HUES64 (cell line): Measurements from ENCODE around the gene WDFY4.

ENCODE experiments used
- H3K27ac ChIP-seq: 2 replicates; pipeline ENCODE4 v1.7.0; 2013; ENCODE audit warnings: low read depth, low read length, inconsistent platforms
- H3K27me3 ChIP-seq: 2 replicates; pipeline ENCODE4 v1.6.1; 2013; ENCODE audit warnings: mild to moderate bottlenecking, low read length; ENCODE audit not compliant: insufficient read depth
- H3K36me3 ChIP-seq: 2 replicates; pipeline ENCODE4 v1.6.1; 2013; ENCODE audit warnings: mild to moderate bottlenecking, low read length; ENCODE audit not compliant: insufficient read depth
- H3K4me1 ChIP-seq: 2 replicates; pipeline ENCODE4 v1.6.1; 2013; ENCODE audit warnings: mild to moderate bottlenecking, low read length, moderate library complexity; ENCODE audit not compliant: insufficient read depth
- H3K4me3 ChIP-seq: 2 replicates; pipeline ENCODE4 v1.5.1; 2013; ENCODE audit warnings: mild to moderate bottlenecking, low read length, moderate library complexity
- H3K9ac ChIP-seq: 2 replicates; pipeline ENCODE4 v1.6.1; 2013; ENCODE audit warnings: mild to moderate bottlenecking, low read depth, low read length
- H3K9me3 ChIP-seq: 2 replicates; pipeline ENCODE4 v1.6.1; 2013; ENCODE audit warnings: low read depth, low read length; ENCODE audit not compliant: insufficient read depth
- WGBS: fragments of 150-250, 120-280 bp; methylation state at CpG from one replicate; pipeline ENCODE4 v1.1.7; 2013; ENCODE audit warnings: missing lambda C conversion rate; 5-methylcytosine and 5-hydroxymethylcytosine counted together

WDFY4 gene

DNA sequence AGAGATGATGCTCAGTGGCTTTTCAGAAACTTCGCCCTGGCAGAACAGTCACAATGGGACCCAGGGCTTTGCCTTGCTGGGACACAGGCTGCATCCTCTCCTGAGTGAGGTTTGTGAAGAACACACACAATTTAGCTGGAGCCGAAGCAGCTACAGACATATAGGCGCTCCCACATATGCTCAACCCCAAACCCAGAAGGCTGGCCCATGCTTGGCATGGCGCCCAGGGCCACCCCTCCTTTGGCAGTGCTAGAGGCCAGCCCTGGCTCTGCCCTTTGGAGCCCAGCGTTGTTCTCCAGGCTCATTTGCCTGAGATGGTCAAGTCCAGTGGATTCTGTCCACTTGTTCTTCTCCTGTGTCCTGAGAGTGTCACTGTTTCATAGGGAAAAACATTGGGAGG is 94.4 kb downstream of the WDFY4 start:
- Histone ChIP-seq H3K27ac (no peak overlapping the region), H3K27me3 (no peaks in the 10 kb centered on the region), H3K9me3 (no peaks in the 10 kb centered on the region), H3K36me3 (no peaks in the 10 kb centered on the region), H3K4me1 (no peaks in the 10 kb centered on the region), H3K4me3 (no peak overlapping the region), H3K9ac (no peak overlapping the region)
- WGBS: 90% methylated on average over 5 of the region's 5 CpGs

DNA sequence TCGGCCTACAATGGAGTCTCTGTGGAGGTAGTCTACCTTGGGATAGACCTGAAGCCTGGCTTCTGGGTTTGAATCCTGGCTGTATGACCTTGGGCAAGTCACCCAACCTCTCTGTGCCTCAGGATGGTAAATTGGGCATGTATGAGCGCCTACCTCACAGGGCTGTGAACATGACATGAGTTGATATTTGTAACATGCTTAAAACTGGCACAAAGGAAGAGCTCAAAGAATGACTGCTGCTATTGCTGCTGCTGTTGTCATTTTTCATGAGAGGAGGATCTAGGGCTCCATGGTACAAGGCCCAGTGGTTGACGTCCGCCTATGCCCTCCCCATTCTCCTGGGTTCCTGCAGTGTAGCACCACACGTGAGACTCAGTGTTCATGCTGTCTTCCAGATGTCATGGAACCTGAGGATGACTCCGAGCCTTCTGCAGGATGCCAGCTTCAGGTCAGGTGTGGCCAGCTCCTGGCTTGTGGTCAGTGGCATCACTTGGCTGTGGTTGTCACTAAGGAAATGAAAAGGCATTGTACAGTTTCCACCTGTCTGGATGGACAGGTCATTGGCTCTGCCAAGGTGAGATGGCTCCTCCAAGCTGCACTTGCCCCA is 95.0 kb downstream of the WDFY4 start:
- Histone ChIP-seq H3K9ac (no peak overlapping the region), H3K27me3 (no peaks in the 10 kb centered on the region), H3K36me3 (no peaks in the 10 kb centered on the region), H3K9me3 (no peaks in the 10 kb centered on the region), H3K4me3 (no peak overlapping the region), H3K27ac (no peak overlapping the region), H3K4me1 (no peaks in the 10 kb centered on the region)
- WGBS: 93% methylated on average over 6 of the region's 6 CpGs

DNA sequence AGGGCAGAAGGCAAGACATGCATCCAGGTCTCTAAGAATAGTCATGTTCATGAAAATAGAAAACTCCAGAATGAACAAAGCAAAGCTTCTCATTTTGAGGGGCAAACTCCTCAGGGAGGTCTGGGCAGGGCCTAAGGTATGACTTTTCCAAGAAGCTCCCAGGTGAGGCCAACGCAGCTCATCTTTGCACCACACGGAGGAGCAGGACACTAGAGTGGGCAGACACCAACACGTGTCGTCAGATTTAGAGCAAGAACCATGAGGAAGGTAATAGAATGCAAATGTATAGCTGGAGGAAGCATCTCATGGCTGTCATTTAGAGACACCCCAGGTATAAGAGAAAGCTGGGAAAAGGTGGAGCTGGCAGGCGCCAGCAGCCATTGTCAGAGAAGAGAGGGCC is 95.7 kb downstream of the WDFY4 start:
- Histone ChIP-seq H3K4me3 (no peak overlapping the region), H3K9me3 (no peaks in the 10 kb centered on the region), H3K4me1 (no peaks in the 10 kb centered on the region), H3K27ac (no peak overlapping the region), H3K9ac (no peak overlapping the region), H3K36me3 (no peaks in the 10 kb centered on the region), H3K27me3 (no peaks in the 10 kb centered on the region)
- 89% methylated on average over 5 of the region's 5 CpGs for WGBS

DNA sequence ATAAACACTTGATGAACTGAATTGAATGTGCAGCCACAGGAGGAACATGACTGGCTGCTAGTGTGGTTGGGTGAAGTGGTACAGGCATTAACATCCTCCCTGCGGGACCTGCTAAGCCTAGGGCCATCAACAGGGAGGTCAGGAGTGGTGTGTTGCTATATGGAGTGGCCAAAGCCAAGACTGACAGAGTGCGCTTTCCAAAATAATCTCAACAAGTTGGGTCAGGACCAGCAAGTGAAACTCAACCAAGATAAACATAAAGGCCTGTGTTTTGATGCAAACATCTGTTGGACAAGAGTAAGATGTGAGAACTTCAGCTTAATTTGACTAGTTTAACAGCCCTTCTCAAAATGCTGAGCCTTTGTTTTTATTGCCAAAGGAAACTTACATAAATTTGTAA is 97.7 kb downstream of the WDFY4 start:
- H3K9me3 ChIP-seq: no peaks in the 10 kb centered on the region
- WGBS: 89% methylated on average over 2 of the region's 2 CpGs
- H3K4me3 ChIP-seq: no peak overlapping the region
- no peaks in the 10 kb centered on the region for H3K36me3 ChIP-seq
- no peaks in the 10 kb centered on the region for H3K4me1 ChIP-seq
- H3K9ac ChIP-seq: no peak overlapping the region
- H3K27ac ChIP-seq: no peak overlapping the region
- no peaks in the 10 kb centered on the region for H3K27me3 ChIP-seq

DNA sequence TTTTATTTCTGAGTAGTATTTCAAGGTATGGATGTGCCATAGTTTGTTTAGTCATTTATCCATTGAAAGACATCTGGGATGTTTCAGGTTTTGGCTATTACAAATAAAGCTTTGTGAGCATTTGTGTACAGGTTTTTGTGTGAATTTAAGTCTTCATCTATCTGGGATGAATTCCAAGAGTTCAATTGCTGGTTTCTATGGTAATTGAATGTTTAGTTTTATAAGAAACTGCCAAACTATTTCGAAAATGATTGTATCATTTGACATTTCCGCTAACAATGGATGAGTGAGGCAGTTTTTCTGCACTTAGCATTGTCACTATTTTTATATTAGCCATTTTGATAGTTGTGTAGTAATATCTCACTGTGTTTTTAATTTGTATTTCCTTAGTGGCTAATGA is 99.4 kb downstream of the WDFY4 start:
- H3K27ac ChIP-seq: no peak overlapping the region
- H3K4me3 ChIP-seq: no peak overlapping the region
- H3K4me1 ChIP-seq: no peaks in the 10 kb centered on the region
- no peaks in the 10 kb centered on the region for H3K27me3 ChIP-seq
- 96% methylated on average over 2 of the region's 2 CpGs for WGBS
- H3K36me3 ChIP-seq: no peaks in the 10 kb centered on the region
- H3K9me3 ChIP-seq: no peaks in the 10 kb centered on the region
- H3K9ac ChIP-seq: no peak overlapping the region

DNA sequence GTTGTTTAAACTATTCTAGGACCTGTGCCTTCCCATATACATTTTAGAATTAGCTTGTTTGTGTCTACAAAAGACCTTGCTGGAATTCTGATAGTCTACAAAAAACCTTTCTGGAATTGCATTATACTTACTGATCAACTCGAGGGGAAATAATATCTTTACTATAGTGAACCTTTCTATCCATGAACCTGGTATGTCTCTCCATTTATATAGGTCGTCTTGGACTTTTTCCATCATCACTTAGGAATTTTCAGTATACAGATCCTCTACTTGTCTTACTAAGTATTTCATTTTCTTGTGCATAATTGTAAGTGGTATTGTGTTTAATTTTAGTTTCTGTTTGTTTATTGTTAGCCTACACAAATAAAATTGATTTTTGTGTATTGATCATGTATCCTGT is 101.1 kb downstream of the WDFY4 start:
- Histone ChIP-seq H3K27ac (no peak overlapping the region), H3K4me3 (no peak overlapping the region), H3K36me3 (no peaks in the 10 kb centered on the region), H3K27me3 (no peaks in the 10 kb centered on the region), H3K9me3 (no peaks in the 10 kb centered on the region), H3K4me1 (no peaks in the 10 kb centered on the region), H3K9ac (no peak overlapping the region)
- WGBS: 91% methylated on average over 2 of the region's 2 CpGs

DNA sequence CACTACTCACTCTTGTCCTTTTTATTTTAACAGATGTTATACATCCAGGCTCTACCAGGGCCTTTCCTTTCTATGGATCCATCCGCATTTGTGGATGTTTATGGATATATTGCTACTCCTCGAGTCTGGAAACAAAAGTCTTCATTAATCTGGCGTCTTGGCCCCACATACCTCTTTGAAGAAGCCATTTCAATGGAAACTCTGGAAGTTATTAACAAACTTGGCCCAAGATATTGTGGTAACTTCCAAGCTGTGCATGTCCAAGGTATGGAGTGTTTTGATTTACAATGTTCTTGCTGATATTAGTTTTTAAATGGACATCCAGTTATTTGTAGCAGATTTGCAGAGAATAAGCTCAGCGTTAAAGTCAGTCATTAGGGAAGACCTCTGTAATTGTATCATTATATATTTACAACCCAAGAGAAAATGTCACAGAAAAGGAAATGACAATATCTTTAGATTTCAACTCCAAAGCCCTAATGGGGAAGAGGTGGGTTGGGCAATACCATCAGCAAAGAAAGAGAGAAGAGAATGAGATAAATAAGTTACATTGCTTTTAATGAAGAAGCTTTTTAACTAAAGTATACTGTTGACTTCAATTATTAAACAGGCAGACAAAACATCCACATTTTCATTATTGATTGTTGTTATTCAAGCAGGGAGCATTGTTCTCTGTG is 102.1 kb downstream of the WDFY4 start:
- Histone ChIP-seq H3K4me1 (no peaks in the 10 kb centered on the region), H3K4me3 (no peak overlapping the region), H3K27ac (no peak overlapping the region), H3K27me3 (no peaks in the 10 kb centered on the region), H3K9me3 (no peaks in the 10 kb centered on the region), H3K36me3 (no peaks in the 10 kb centered on the region), H3K9ac (no peak overlapping the region)
- WGBS: 100% methylated on average over 3 of the region's 4 CpGs

DNA sequence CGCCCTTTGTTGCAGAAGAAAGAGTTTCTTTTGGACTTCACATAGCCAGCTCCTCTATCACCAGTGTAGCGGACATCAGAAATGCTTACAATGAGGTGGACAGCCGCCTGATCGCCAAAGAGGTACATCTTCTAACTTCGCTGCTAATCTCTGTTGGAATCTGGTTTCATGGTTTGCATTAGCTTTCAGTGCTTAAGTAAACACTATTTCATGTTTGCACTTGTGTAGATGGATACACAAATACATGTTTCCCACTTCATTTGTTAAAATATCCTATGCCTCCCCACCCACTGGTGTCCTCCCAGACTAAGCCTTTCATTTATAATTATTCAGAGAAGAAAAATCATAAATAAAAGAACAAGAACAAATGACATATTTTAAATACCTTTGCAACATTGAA is 103.9 kb downstream of the WDFY4 start:
- H3K27ac ChIP-seq: no peak overlapping the region
- H3K9me3 ChIP-seq: no peaks in the 10 kb centered on the region
- no peak overlapping the region for H3K4me3 ChIP-seq
- H3K9ac ChIP-seq: no peak overlapping the region
- H3K36me3 ChIP-seq: no peaks in the 10 kb centered on the region
- WGBS: 93% methylated on average over 5 of the region's 5 CpGs
- no peaks in the 10 kb centered on the region for H3K27me3 ChIP-seq
- no peaks in the 10 kb centered on the region for H3K4me1 ChIP-seq

DNA sequence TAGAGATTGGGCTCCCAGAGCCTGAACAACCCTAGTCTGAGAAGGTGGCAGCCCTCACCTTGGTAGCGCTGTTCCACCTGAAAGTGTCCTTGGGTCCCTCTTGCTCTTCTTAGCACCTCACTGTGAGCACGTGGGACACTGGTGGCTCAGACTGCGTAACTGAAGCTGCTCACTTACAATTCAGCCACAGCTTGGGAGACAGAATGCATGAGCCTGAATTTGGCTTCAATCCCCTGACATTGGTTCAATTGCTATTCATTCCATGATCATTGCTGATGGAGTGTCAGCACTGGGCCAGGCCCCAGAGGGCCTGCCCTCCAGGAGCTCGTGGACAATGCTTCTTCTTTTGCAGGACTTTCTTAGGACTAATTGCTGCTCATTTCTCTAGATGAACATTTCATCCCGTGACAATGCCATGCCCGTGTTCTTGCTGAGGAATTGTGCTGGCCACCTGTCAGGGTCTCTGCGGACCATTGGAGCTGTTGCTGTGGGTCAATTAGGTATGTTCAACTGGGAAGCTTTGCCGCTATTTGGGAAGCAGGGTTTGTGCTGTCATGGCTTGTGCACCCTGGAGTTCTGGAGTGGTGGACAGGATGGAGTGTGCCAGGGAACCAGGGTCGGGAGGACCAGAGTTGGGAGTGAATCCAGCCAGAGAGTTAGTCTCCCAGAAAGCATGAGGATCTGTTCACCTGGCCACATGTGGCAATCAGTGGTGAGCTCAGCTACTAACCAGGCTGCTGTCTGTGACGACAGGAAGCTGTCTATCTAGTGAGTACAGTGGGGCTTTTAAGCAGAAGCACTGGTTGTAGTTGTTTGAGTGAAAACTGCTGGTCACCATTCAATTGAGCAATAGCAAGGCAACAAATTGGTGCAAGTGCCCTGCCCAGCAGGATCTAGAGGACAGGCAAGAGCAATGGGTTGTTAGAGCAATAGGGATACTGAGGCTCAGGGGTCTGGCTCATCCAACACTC is 105.1 kb downstream of the WDFY4 start:
- no peaks in the 10 kb centered on the region for H3K27me3 ChIP-seq
- no peaks in the 10 kb centered on the region for H3K9me3 ChIP-seq
- H3K4me3 ChIP-seq: no peak overlapping the region
- no peak overlapping the region for H3K9ac ChIP-seq
- no peaks in the 10 kb centered on the region for H3K4me1 ChIP-seq
- H3K36me3 ChIP-seq: no peaks in the 10 kb centered on the region
- WGBS: 87% methylated on average over 10 of the region's 10 CpGs
- no peak overlapping the region for H3K27ac ChIP-seq

DNA sequence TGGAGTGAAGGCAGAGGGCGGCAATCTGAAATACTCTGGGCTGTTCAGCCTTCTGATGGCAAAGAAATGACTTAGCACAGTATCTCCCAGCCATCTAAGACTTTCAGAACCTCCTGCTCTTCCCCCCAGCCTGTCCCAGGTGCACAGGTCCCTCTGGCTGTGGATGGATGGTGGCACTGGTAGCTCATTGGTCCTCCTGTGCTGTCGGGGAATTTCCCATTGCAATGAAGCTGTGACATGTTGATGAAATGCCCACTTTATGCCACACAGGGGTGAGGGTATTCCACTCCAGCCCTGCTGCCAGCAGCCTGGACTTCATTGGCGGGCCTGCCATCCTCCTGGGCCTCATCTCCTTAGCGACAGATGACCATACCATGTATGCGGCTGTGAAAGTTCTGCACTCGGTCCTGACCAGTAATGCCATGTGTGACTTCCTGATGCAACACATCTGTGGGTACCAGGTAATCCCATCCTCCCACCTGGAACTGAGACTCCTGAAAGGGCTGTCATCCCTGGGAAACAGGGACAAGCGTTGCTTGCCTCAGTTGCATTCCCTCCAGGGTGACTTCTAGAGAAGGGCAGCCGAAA is 105.9 kb downstream of the WDFY4 start:
- Histone ChIP-seq H3K27ac (no peak overlapping the region), H3K9me3 (no peaks in the 10 kb centered on the region), H3K27me3 (no peaks in the 10 kb centered on the region), H3K36me3 (no peaks in the 10 kb centered on the region), H3K9ac (no peak overlapping the region), H3K4me3 (no peak overlapping the region), H3K4me1 (no peaks in the 10 kb centered on the region)
- WGBS: 93% methylated on average over 8 of the region's 8 CpGs
